Stimulated activated CD4-positive, alpha-beta T cell treated with anti-CD3 and anti-CD28 coated beads, Interleukin-15, amount 100 ng/mL, for 48 hours (primary cell): ENCODE data around the gene PTPRS.

ENCODE experiments used
- DNase-seq, 2 donors: peaks; one replicate each; pipeline ENCODE4 v3.0.0-alpha.2; 2020; ENCODE audit warnings: low read depth in 2 of 2

The PTPRS gene

GRCh38 chr19:5308451-5309437 is 31.9 kb downstream of the PTPRS start:
- no peak for DNase-seq

- no peak for DNase-seq
These were observed 33.0 kb downstream of the PTPRS start for GRCh38 chr19:5307655-5308054.

- DNase-seq, result no peak
These were observed 35.4 kb downstream of the PTPRS start for GRCh38 chr19:5305163-5305562.

GRCh38 chr19:5304486-5304885 is 36.1 kb downstream of the PTPRS start:
- DNase-seq, result no peak

- DNase-seq, result no peak
These were observed 37.4 kb downstream of the PTPRS start for GRCh38 chr19:5303208-5303607.

GRCh38 chr19:5302396-5302795 is 38.2 kb downstream of the PTPRS start:
- DNase-seq, result no peak

GRCh38 chr19:5299137-5299536 is 41.5 kb downstream of the PTPRS start:
- no peak for DNase-seq

- DNase-seq, result no peak
These were observed 42.1 kb downstream of the PTPRS start for GRCh38 chr19:5298471-5298901.

GRCh38 chr19:5297272-5297669 is 43.3 kb downstream of the PTPRS start:
- DNase-seq, result no peak

GRCh38 chr19:5296457-5297271 is 43.9 kb downstream of the PTPRS start:
- DNase-seq, result no peak

- no peak for DNase-seq
These were observed 44.6 kb downstream of the PTPRS start for GRCh38 chr19:5296021-5296420.

GRCh38 chr19:5294403-5295160 is 46.0 kb downstream of the PTPRS start:
- no peak for DNase-seq

GRCh38 chr19:5293612-5294378 is 46.8 kb downstream of the PTPRS start:
- peak in 1 of 2 donors; percentile 4 for DNase-seq

GRCh38 chr19:5292822-5293611 is 47.6 kb downstream of the PTPRS start:
- DNase-seq, result peak; percentile 14 to 29

- DNase-seq, result peak in 1 of 2 donors; percentile 19
These were observed 48.2 kb downstream of the PTPRS start for GRCh38 chr19:5292453-5292821.

- DNase-seq, result no peak
These were observed 48.9 kb downstream of the PTPRS start for GRCh38 chr19:5291588-5292193.
